Natural killer cell (primary cell): ENCODE data around the gene RBMS3. TPM values are rescaled to one million over a fixed set of nuclear protein-coding genes. Genes with fewer than 3 reads are reported as not detected.

Source experiments
- ATAC-seq, 3 donors: fragments of 150-1000 bp in 2 of 3; fragments of 200-7000 bp in 1 of 3; cut with Tn5 transposase; 1 replicate in 1 of 3; 2 replicates in 2 of 3; pipeline ENCODE4 v1.10.0; 2021; ENCODE audit warnings: mild to moderate bottlenecking in 2 of 3, moderate library complexity in 2 of 3
- DNase-seq, 2 donors: peaks; one replicate each; pipeline versions ENCODE4 v3.0.0 to v3.0.0-alpha.2; 2013 to 2021; ENCODE audit warnings: mixed read lengths in 1 of 2
- H3K27ac ChIP-seq: one replicate; pipeline ENCODE4 v1.5.1; 2013; ENCODE audit warnings: mild to moderate bottlenecking, low read length
- H3K27me3 ChIP-seq: one replicate; pipeline ENCODE4 v1.6.1; 2013; ENCODE audit warnings: low read length; ENCODE audit not compliant: control insufficient read depth, insufficient read depth
- H3K36me3 ChIP-seq: one replicate; pipeline ENCODE4 v1.6.1; 2013; ENCODE audit warnings: low read length; ENCODE audit not compliant: control insufficient read depth, insufficient read depth
- H3K4me1 ChIP-seq: one replicate; pipeline ENCODE4 v1.6.1; 2013; ENCODE audit warnings: low read length; ENCODE audit not compliant: control insufficient read depth, insufficient read depth
- H3K4me3 ChIP-seq: one replicate; pipeline ENCODE4 v1.5.1; 2013; ENCODE audit warnings: low read length
- H3K9me3 ChIP-seq: one replicate; pipeline ENCODE4 v1.6.1; 2013; ENCODE audit warnings: low read length; ENCODE audit not compliant: control insufficient read depth, insufficient read depth
- H3K27ac Mint-ChIP-seq, 2 donors: one replicate each; pipeline ENCODE4 v1.8.0; 2022; ENCODE audit warnings: mild to moderate bottlenecking in 2 of 2, mixed read lengths in 2 of 2, moderate library complexity in 1 of 2
- H3K27me3 Mint-ChIP-seq, 2 donors: one replicate each; pipeline ENCODE4 v1.8.0; 2022; ENCODE audit warnings: low read depth in 2 of 2, mixed read lengths in 2 of 2
- H3K36me3 Mint-ChIP-seq: one replicate; pipeline ENCODE4 v1.8.0; 2022; ENCODE audit warnings: mixed read lengths
- H3K4me1 Mint-ChIP-seq, 2 donors: one replicate each; pipeline ENCODE4 v1.8.0; 2022; ENCODE audit warnings: mixed read lengths in 2 of 2
- H3K4me3 Mint-ChIP-seq: one replicate; pipeline ENCODE4 v1.8.0; 2022; ENCODE audit warnings: mild to moderate bottlenecking, moderate library complexity, mixed read lengths
- H3K9me3 Mint-ChIP-seq, 2 donors: one replicate each; pipeline ENCODE4 v1.8.0; 2022; ENCODE audit warnings: mixed read lengths in 2 of 2
- WGBS: methylation state at CpG from one replicate; pipeline ENCODE4 v1.1.7; 2013; ENCODE audit warnings: missing lambda C conversion rate; ENCODE audit not compliant: insufficient coverage; 5-methylcytosine and 5-hydroxymethylcytosine counted together
- intact Hi-C: fragments of 100-400 bp; cut with micrococcal nuclease; formaldehyde crosslinking; loops from one replicate; pipeline ENCODE4 v1.14.2; 2022
- total RNA-seq, 4 donors: library from RNA; stranded (reverse); fragments of 120-200 nt in 1 of 4; gene quantifications; one replicate each; pipeline versions ENCODE4 v1.2.3 to v1.2.4, GENCODE V29; 2013 to 2022
- TF ChIP-seq, protein P1 (sequence below): fragments of 200-600 bp; IDR thresholded peaks from one replicate; pipeline ENCODE4 v1.8.0; 2022; ENCODE audit warnings: antibody characterized with exemption

RBMS3 gene
- total RNA-seq, 3 donors from 2014 or later (not counting 1 experiment from before 2014, with no cell fraction given): 0.16 TPM; not detected in 2

DNA sequence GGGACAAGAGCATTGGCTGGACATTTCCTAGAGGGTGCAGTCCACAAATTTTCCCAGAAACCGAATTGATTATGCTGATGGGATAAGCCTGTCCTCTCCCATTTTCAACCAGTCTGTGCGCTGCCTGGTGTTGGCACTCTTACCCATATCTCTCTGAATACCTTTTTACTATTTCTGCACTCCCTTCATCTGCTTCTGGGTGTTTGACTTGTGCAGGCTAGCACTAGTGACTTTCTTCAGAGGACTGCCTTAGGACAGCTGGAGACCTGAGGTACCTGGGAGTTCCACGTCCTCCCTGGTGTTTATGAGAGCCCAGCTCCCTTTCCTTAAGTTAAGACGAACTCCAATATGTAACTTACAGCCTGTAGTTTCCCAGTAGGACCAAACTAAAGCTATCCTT, 50.2 kb downstream of the RBMS3 start:
- H3K9me3 ChIP-seq: no peaks in the 10 kb centered on the region

DNA sequence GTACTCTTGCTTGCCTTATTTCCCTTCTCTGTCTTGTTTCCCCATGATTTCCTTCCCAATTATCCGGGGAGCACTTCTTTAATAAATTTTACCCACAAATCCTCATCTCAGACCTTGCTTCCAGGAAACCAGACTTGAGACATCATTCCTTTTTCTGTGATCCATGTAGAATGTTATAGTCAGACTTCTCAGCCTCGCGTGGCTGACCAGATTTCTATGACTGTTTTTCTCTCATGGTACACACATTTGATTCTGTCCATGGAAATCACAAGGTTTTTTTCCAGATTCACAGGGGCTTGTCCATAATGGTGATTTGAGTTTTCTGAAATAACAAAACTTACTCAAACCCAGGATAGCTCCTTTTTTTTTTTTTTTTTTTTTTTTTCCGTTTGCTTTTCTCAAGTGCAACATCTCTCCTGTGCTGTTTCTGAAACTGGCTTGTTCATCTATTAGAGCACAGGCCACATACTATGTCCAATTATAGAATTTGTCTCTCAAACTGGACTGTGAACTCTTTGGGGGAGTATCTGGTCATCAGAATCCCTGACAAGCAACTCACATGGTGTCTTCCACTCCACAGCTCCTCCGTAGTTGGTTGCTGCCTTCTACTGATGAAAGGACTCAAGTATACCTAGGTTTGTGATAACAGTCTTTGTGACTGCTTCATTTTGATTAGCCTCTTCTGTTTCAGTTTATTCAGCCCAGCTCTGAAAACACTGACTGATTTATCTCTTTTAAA, 50.8 kb downstream of the RBMS3 start:
- no peaks in the 10 kb centered on the region for H3K36me3 ChIP-seq
- ATAC-seq (no peak), DNase-seq (no peak)
- intact Hi-C loops: no loop called here
- no peaks in the 10 kb centered on the region for H3K9me3 ChIP-seq
- TF ChIP-seq, protein P1, sequence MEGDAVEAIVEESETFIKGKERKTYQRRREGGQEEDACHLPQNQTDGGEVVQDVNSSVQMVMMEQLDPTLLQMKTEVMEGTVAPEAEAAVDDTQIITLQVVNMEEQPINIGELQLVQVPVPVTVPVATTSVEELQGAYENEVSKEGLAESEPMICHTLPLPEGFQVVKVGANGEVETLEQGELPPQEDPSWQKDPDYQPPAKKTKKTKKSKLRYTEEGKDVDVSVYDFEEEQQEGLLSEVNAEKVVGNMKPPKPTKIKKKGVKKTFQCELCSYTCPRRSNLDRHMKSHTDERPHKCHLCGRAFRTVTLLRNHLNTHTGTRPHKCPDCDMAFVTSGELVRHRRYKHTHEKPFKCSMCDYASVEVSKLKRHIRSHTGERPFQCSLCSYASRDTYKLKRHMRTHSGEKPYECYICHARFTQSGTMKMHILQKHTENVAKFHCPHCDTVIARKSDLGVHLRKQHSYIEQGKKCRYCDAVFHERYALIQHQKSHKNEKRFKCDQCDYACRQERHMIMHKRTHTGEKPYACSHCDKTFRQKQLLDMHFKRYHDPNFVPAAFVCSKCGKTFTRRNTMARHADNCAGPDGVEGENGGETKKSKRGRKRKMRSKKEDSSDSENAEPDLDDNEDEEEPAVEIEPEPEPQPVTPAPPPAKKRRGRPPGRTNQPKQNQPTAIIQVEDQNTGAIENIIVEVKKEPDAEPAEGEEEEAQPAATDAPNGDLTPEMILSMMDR: no peak
- no peak overlapping the region for H3K27ac ChIP-seq
- H3K27ac Mint-ChIP-seq: no peak overlapping the region
- no peaks in the 10 kb centered on the region for H3K27me3 Mint-ChIP-seq
- H3K4me1 Mint-ChIP-seq: no peaks in the 10 kb centered on the region
- peaks cover 3% of the 10 kb centered on the region in 2 donors for H3K9me3 Mint-ChIP-seq
- no peaks in the 10 kb centered on the region for H3K4me1 ChIP-seq
- no peak overlapping the region for H3K4me3 ChIP-seq
- no peaks in the 10 kb centered on the region for H3K36me3 Mint-ChIP-seq
- no peaks in the 10 kb centered on the region for H3K27me3 ChIP-seq
- H3K4me3 Mint-ChIP-seq: no peak overlapping the region
- WGBS: 90% methylated on average over 5 of the region's 5 CpGs

More for the DNA sequence above, 50.2 kb downstream of the RBMS3 start:
- Mint-ChIP-seq H3K27ac (no peak overlapping the region), H3K4me1 (no peaks in the 10 kb centered on the region), H3K36me3 (no peaks in the 10 kb centered on the region), H3K9me3 (peaks cover 3 to 6% of the 10 kb centered on the region in 2 donors), H3K4me3 (no peak overlapping the region), H3K27me3 (no peaks in the 10 kb centered on the region)
- no peaks in the 10 kb centered on the region for H3K4me1 ChIP-seq
- no peaks in the 10 kb centered on the region for H3K36me3 ChIP-seq
- H3K27me3 ChIP-seq: no peaks in the 10 kb centered on the region
- 78% methylated on average over 4 of the region's 4 CpGs for WGBS
- TF ChIP-seq, protein P1: no peak
- ATAC-seq: no peak
- H3K27ac ChIP-seq: no peak overlapping the region
- intact Hi-C loops: no loop called here
- no peak for DNase-seq
- H3K4me3 ChIP-seq: no peak overlapping the region

GRCh38 chr3:29332195-29332637, 51.3 kb downstream of the RBMS3 start:
- no peaks in the 10 kb centered on the region for H3K27me3 Mint-ChIP-seq
- H3K4me1 Mint-ChIP-seq: no peaks in the 10 kb centered on the region
- ATAC-seq: no peak
- no peak overlapping the region for H3K27ac Mint-ChIP-seq
- no peak overlapping the region for H3K27ac ChIP-seq
- no peaks in the 10 kb centered on the region for H3K27me3 ChIP-seq
- H3K36me3 Mint-ChIP-seq: no peaks in the 10 kb centered on the region
- DNase-seq: no peak
- H3K9me3 ChIP-seq: no peaks in the 10 kb centered on the region
- H3K36me3 ChIP-seq: no peaks in the 10 kb centered on the region
- TF ChIP-seq, protein P1: no peak
- H3K4me1 ChIP-seq: no peaks in the 10 kb centered on the region
- no peak overlapping the region for H3K4me3 Mint-ChIP-seq
- H3K9me3 Mint-ChIP-seq: peaks cover 3% of the 10 kb centered on the region in 2 donors
- WGBS: 85% methylated on average over 1 of the region's 2 CpGs
- H3K4me3 ChIP-seq: no peak overlapping the region
- intact Hi-C loops: no loop called here

- intact Hi-C loops: no loop called here
- TF ChIP-seq, protein P1: no peak
- Histone ChIP-seq H3K27me3 (no peaks in the 10 kb centered on the region), H3K4me1 (no peaks in the 10 kb centered on the region), H3K4me3 (no peak overlapping the region), H3K36me3 (no peaks in the 10 kb centered on the region), H3K9me3 (no peaks in the 10 kb centered on the region), H3K27ac (no peak overlapping the region)
- Mint-ChIP-seq H3K27ac (no peak overlapping the region), H3K4me1 (no peaks in the 10 kb centered on the region), H3K4me3 (no peak overlapping the region), H3K27me3 (no peaks in the 10 kb centered on the region), H3K36me3 (no peaks in the 10 kb centered on the region), H3K9me3 (peaks cover under 1 to 3% of the 10 kb centered on the region in 2 donors)
- no peak for ATAC-seq
- WGBS: 86% methylated on average over 3 of the region's 3 CpGs
- DNase-seq: no peak
These were observed 52.7 kb downstream of the RBMS3 start for GRCh38 chr3:29333576-29333975.
